Brain microvascular endothelial cell (primary cell): Measurements from ENCODE around the gene STX1A.
"Not testable (repeated sequence)": the region's sequence is repeated elsewhere in the genome, so short reads cannot be mapped to it uniquely, and the experiment has no call there.

ENCODE experiments used
- DNase-seq: peaks from one replicate; pipeline ENCODE4 v3.0.0-alpha.2; 2020
- H3K27ac ChIP-seq: fragments of 250-450 bp; sonication (Bioruptor Pico); 2 replicates; pipeline ENCODE4 v1.5.1; 2020; ENCODE audit warnings: mild to moderate bottlenecking, moderate library complexity
- H3K27me3 ChIP-seq: fragments of 250-450 bp; sonication (Bioruptor Pico); replicated peaks from 2 replicates; pipeline ENCODE4 v1.5.1; 2020; ENCODE audit warnings: mild to moderate bottlenecking
- H3K36me3 ChIP-seq: fragments of 250-450 bp; sonication (Bioruptor Pico); replicated peaks from 2 replicates; pipeline ENCODE4 v1.5.1; 2020; ENCODE audit warnings: mild to moderate bottlenecking
- H3K4me3 ChIP-seq: 2 replicates; pipeline ENCODE4 v1.5.1; 2011; ENCODE audit warnings: low read depth, mild to moderate bottlenecking, control low read depth, low read length, moderate library complexity
- CTCF ChIP-seq: IDR thresholded peaks from 2 replicates; pipeline ENCODE4 v1.5.1; 2011; ENCODE audit warnings: low read depth, mild to moderate bottlenecking, moderate library complexity, low read length, control low read depth, inconsistent platforms; ENCODE audit errors: missing control alignments
- in situ Hi-C: cut with HindIII; loops from 2 replicates; pipeline ENCODE4 v1.10.0; 2017; ENCODE audit warnings: low sequenced_read_pairs, low pct_ligation_motif_present

Gene STX1A

DNA sequence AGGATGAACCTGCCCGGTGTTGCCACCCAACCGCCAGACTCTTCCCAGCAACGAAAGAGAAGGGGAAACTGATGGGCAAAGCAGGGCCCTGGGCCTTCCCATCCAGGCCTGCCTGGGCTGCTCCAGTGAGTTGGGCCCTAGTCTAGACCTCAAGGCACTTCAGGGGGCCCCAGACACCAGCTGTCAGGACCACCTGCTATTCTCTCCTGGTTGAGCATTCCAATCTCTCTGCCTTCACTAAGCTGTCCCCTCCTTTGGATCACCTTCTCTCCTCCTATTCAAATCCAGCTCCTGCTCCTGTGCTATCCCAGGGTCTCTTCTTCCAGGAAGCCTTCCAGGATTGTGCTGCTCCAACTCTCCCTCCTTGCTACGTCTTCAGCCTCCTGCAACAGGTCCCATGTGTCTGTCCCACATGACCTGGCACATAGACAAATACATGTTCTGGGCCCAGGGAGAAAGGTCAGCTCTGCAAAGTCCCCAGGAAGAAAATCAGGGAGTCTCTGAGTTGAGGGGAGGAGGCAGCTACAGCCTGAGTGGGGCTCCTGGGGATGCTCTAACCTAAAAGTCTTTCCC, 3.1 kb downstream of the STX1A start:
- H3K27me3 ChIP-seq, result no peaks in the 10 kb centered on the region
- H3K27ac ChIP-seq, result peak overlapping the region; percentile 98
- H3K4me3 ChIP-seq, result peak overlapping the region; percentile 88
- no peak for TF ChIP-seq CTCF
- peaks cover 49% of the 10 kb centered on the region for H3K36me3 ChIP-seq
- peak; percentile 16 for DNase-seq
- in situ Hi-C loops, result no loop called here

GRCh38 chr7:73715648-73716317, 3.7 kb downstream of the STX1A start:
- in situ Hi-C loops, result no loop called here
- H3K36me3 ChIP-seq, result peaks cover 52% of the 10 kb centered on the region
- DNase-seq, result peak; percentile 97
- peak overlapping the region; percentile 88 for H3K4me3 ChIP-seq
- H3K27ac ChIP-seq, result peak overlapping the region; percentile 98
- H3K27me3 ChIP-seq, result no peaks in the 10 kb centered on the region
- no peak for TF ChIP-seq CTCF

DNA sequence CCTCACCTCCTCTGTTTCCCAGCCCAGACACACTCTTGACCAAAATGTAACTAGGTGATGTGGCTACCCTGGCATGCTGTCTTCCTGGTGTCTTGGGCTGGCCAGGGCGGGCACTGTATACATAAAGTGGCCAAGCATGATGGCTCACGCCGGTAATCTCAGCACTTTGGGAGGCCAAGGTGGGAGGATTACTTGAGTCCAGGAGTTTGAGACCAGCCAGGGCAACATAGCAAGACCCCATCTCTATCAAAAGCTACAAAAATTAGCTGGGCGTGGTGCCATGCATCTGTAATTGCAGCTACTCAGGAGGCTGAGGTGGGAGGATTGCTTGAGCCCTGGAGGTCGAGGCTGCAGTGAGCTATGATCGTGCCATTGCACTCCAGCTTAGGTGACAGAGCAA, 6.2 kb downstream of the STX1A start:
- H3K4me3 ChIP-seq, in situ Hi-C loops, H3K27me3 ChIP-seq, H3K27ac ChIP-seq, DNase-seq: not testable (repeated sequence)
- peaks cover 72% of the 10 kb centered on the region for H3K36me3 ChIP-seq

- no peak overlapping the region for H3K4me3 ChIP-seq
- no peak for DNase-seq
- no peaks in the 10 kb centered on the region for H3K27me3 ChIP-seq
- H3K27ac ChIP-seq, result no peak overlapping the region
- in situ Hi-C loops, result no loop called here
- TF ChIP-seq CTCF, result no peak
- peaks cover 74% of the 10 kb centered on the region for H3K36me3 ChIP-seq
Observed at GRCh38 chr7:73712773-73713172, 6.7 kb downstream of the STX1A start.

DNA sequence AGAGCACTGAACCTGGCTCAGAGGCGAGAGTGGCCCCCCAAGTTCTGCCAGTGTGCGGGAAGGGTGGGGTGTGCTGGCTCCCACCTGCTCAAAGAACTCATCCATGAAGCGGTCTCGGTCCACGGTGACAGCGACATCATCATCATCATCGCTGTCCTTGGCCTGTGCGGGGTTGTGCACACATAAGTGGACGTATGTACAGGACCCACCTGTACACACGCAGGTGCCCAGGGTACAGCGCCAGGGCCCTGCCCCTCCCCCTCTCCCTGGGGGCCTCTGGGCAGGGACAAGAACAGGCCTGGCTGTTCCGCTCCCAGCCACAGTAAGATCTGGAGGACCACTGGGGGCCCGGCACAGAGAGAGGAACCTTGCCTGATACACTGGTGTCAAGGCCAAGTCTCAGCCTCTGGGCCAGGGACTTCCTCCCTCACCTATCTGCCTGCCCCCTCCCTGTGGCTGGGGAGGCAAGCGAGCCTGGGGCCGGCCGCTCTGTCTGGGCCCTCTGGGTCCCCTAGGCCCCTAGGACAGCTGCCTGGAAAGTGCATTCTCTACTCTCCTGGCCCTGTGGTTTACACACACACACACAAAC, 10.4 kb downstream of the STX1A start:
- no peak for TF ChIP-seq CTCF
- no peak overlapping the region for H3K27ac ChIP-seq
- H3K27me3 ChIP-seq, result no peaks in the 10 kb centered on the region
- peaks cover 86% of the 10 kb centered on the region for H3K36me3 ChIP-seq
- no peak for DNase-seq
- no peak overlapping the region for H3K4me3 ChIP-seq
- in situ Hi-C loops, result no loop called here

GRCh38 chr7:73707045-73707631, 12.3 kb downstream of the STX1A start:
- no peak for TF ChIP-seq CTCF
- in situ Hi-C loops, result no loop called here
- Histone ChIP-seq H3K27me3 (no peaks in the 10 kb centered on the region), H3K36me3 (peaks cover 84% of the 10 kb centered on the region), H3K4me3 (no peak overlapping the region), H3K27ac (peak overlapping the region; percentile 75)
- DNase-seq, result peak; percentile 20
